Suprapubic skin (tissue), 4 donors: ENCODE results near the gene SMPD1.

ENCODE experiments used
- EP300 ChIP-seq: sonication (generic); formaldehyde crosslinking; IDR thresholded peaks from one replicate; pipeline ENCODE4 v1.6.1; 2017; ENCODE audit warnings: antibody characterized with exemption
- POLR2AphosphoS5 ChIP-seq, 3 donors: sonication (generic); formaldehyde crosslinking; IDR thresholded peaks; one replicate each; pipeline ENCODE4 v1.6.1; 2017; ENCODE audit warnings: antibody characterized with exemption in 3 of 3
- TF ChIP-seq, protein P1 (sequence below), 2 donors: fragments of 200-600 bp in 1 of 2; fragments of 450-650 bp in 1 of 2; sonication (generic) in 1 of 2; IDR thresholded peaks; one replicate each; pipeline ENCODE4 v1.5.1; 2016 to 2019; ENCODE audit warnings: antibody characterized with exemption in 2 of 2, mild to moderate bottlenecking in 1 of 2, moderate library complexity in 1 of 2

DNA sequence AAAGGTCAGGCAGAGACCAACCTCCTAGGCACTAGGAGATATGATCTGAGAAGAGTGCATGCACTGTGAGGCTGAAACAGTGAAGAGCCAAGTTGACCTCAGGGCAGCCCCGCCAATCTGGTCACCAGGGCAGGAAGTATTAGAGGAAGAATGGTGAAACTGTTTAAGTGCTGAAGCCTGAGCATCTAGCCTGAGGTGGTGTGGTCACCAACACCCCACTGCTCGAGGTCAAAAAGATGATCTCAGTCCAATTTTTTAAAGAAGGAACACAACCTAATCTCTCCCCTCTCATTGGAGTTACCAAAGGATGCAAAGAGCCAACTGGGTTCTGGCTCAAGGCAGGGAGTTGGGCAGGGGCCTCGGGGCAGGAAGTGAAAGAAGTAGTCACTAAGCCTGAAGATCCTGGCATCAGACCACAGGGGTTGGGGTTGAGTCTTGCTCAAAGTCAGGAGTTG is 24.6 kb downstream of the SMPD1 start:
- TF ChIP-seq, protein P1, sequence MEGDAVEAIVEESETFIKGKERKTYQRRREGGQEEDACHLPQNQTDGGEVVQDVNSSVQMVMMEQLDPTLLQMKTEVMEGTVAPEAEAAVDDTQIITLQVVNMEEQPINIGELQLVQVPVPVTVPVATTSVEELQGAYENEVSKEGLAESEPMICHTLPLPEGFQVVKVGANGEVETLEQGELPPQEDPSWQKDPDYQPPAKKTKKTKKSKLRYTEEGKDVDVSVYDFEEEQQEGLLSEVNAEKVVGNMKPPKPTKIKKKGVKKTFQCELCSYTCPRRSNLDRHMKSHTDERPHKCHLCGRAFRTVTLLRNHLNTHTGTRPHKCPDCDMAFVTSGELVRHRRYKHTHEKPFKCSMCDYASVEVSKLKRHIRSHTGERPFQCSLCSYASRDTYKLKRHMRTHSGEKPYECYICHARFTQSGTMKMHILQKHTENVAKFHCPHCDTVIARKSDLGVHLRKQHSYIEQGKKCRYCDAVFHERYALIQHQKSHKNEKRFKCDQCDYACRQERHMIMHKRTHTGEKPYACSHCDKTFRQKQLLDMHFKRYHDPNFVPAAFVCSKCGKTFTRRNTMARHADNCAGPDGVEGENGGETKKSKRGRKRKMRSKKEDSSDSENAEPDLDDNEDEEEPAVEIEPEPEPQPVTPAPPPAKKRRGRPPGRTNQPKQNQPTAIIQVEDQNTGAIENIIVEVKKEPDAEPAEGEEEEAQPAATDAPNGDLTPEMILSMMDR (IDR thresholded peaks at IDR 0.05), result no peak
- TF ChIP-seq POLR2AphosphoS5 (IDR thresholded peaks at IDR 0.05), result no peak
- no peak for TF ChIP-seq EP300
